H1 (cell line): ENCODE measurements around the gene ZNF614. TPM values are rescaled to one million over a fixed set of nuclear protein-coding genes. Genes with fewer than 3 reads are reported as not detected.

Source experiments
- CTCF ChIA-PET: fragments of 300-600 bp; sonication (Branson Sonifier 250); formaldehyde crosslinking; loops from one replicate; lab custom pipeline; 2021; ENCODE audit not compliant: partially characterized antibody; lab: Charles Lee
- POLR2A ChIA-PET: fragments of 300-600 bp; sonication (Branson Sonifier 250); formaldehyde crosslinking; loops from one replicate; lab custom pipeline; 2021; ENCODE audit warnings: inconsistent platforms; ENCODE audit not compliant: partially characterized antibody; lab: Charles Lee
- DNase-seq, 2 experiments: peaks; one replicate each; pipeline versions ENCODE4 v3.0.0 to v3.0.0-alpha.2; 2010 to 2022; ENCODE audit warnings: low spot score in 2 of 2, low read depth in 1 of 2, mixed read lengths in 1 of 2
- FAIRE-seq: peaks from 2 replicates; lab custom pipeline; 2011; peaks lifted over from hg19 to GRCh38; lab: Jason Lieb, UNC
- H2AFZ ChIP-seq: 2 replicates; pipeline ENCODE4 v1.8.1; 2012; ENCODE audit warnings: low read length, inconsistent platforms
- H2AK5ac ChIP-seq: 2 replicates; pipeline ENCODE4 v1.6.1; 2013; ENCODE audit warnings: low read depth, low read length
- H2BK120ac ChIP-seq: replicated peaks from 2 replicates; pipeline ENCODE3; 2013; ENCODE audit warnings: low read depth, low read length, inconsistent platforms
- H2BK12ac ChIP-seq: 2 replicates; pipeline ENCODE4 v1.6.1; 2013; ENCODE audit warnings: low read depth, low read length
- H2BK15ac ChIP-seq: 2 replicates; pipeline ENCODE4 v1.6.1; 2013; ENCODE audit warnings: low read length
- H2BK20ac ChIP-seq: 2 replicates; pipeline ENCODE4 v1.6.1; 2013; ENCODE audit warnings: low read length
- H2BK5ac ChIP-seq: 2 replicates; pipeline ENCODE4 v1.6.1; 2013; ENCODE audit warnings: low read depth, low read length
- H3K14ac ChIP-seq: 2 replicates; pipeline ENCODE4 v1.6.1; 2013; ENCODE audit warnings: inconsistent platforms; ENCODE audit not compliant: insufficient read length
- H3K18ac ChIP-seq: 2 replicates; pipeline ENCODE4 v1.6.1; 2013; ENCODE audit warnings: low read length; ENCODE audit errors: extremely low read depth
- H3K23ac ChIP-seq: 2 replicates; pipeline ENCODE4 v1.6.1; 2013; ENCODE audit warnings: inconsistent platforms; ENCODE audit not compliant: insufficient read length
- H3K23me2 ChIP-seq: 2 replicates; pipeline ENCODE4 v1.6.1; 2013; ENCODE audit warnings: low read depth, low read length
- H3K27ac ChIP-seq: 2 replicates; pipeline ENCODE4 v1.6.1; 2011; ENCODE audit warnings: low read depth, low read length, inconsistent platforms
- H3K27me3 ChIP-seq, 4 experiments: replicated peaks in 1 of 4; 1 replicate in 1 of 4; 2 replicates in 3 of 4; pipeline versions ENCODE4 v1.6.1 to v1.8.1; 2011 to 2013; ENCODE audit warnings: low read length in 3 of 4, mild to moderate bottlenecking in 3 of 4, inconsistent platforms in 2 of 4, mixed read lengths in 2 of 4, moderate library complexity in 1 of 4; ENCODE audit not compliant: control insufficient read depth in 3 of 4, insufficient read depth in 3 of 4; ENCODE audit errors: extremely low read depth in 1 of 4
- H3K36me3 ChIP-seq, 4 experiments: 2 replicates each; pipeline versions ENCODE4 v1.6.1 to v1.8.1; 2011 to 2013; ENCODE audit warnings: mild to moderate bottlenecking in 4 of 4, low read length in 3 of 4, moderate library complexity in 2 of 4, control low read depth in 1 of 4, inconsistent platforms in 1 of 4; ENCODE audit not compliant: insufficient read depth in 4 of 4, control insufficient read depth in 2 of 4
- H3K4ac ChIP-seq: replicated peaks from 2 replicates; pipeline ENCODE3; 2013; ENCODE audit warnings: low read length, low read depth, mixed read lengths, inconsistent platforms; ENCODE audit not compliant: insufficient read length
- H3K4me1 ChIP-seq, 4 experiments: replicated peaks in 1 of 4; 1 replicate in 1 of 4; 2 replicates in 3 of 4; pipeline versions ENCODE4 v1.6.1 to v1.8.1; 2011 to 2013; ENCODE audit warnings: low read length in 3 of 4, inconsistent platforms in 2 of 4, mixed read lengths in 1 of 4; ENCODE audit not compliant: insufficient read depth in 4 of 4, control insufficient read depth in 3 of 4
- H3K4me2 ChIP-seq, 2 experiments: 2 replicates each; pipeline versions ENCODE4 v1.6.1 to v1.8.1; 2011 to 2013; ENCODE audit warnings: low read depth in 2 of 2, low read length in 2 of 2, control low read depth in 1 of 2, inconsistent platforms in 1 of 2, mild to moderate bottlenecking in 1 of 2; ENCODE audit not compliant: insufficient read depth in 1 of 2
- H3K4me3 ChIP-seq, 4 experiments: fragments of 200-600, 300-600 bp in 1 of 4; sonication (generic), shearing (Covaris generic), sonication (Bioruptor Twin) in 1 of 4; 2 replicates each; pipeline versions ENCODE4 v1.5.1 to v1.8.1; 2011 to 2016; ENCODE audit warnings: low read length in 4 of 4, low read depth in 3 of 4, control low read depth in 2 of 4, inconsistent platforms in 2 of 4, mild to moderate bottlenecking in 2 of 4, mixed read lengths in 1 of 4, moderate library complexity in 1 of 4; ENCODE audit not compliant: insufficient read depth in 2 of 4; ENCODE audit errors: extremely low read depth in 1 of 4
- H3K56ac ChIP-seq: replicated peaks from 2 replicates; pipeline ENCODE3; 2013; ENCODE audit warnings: low read depth, mild to moderate bottlenecking, mixed read lengths, low read length, inconsistent platforms; ENCODE audit not compliant: insufficient read length
- H3K79me1 ChIP-seq: 2 replicates; pipeline ENCODE4 v1.6.1; 2013; ENCODE audit warnings: low read depth, low read length, control low read depth
- H3K79me2 ChIP-seq, 2 experiments: 2 replicates each; pipeline versions ENCODE4 v1.6.1 to v1.8.1; 2012 to 2013; ENCODE audit warnings: low read length in 2 of 2, mild to moderate bottlenecking in 2 of 2, inconsistent platforms in 1 of 2; ENCODE audit not compliant: insufficient read depth in 2 of 2, control insufficient read depth in 1 of 2
- H3K9ac ChIP-seq, 4 experiments: replicated peaks in 1 of 4; 1 replicate in 1 of 4; 2 replicates in 3 of 4; pipeline versions ENCODE4 v1.6.1 to v1.8.1; 2011 to 2013; ENCODE audit warnings: low read depth in 3 of 4, low read length in 3 of 4, control low read depth in 2 of 4, mild to moderate bottlenecking in 2 of 4, moderate library complexity in 2 of 4, inconsistent platforms in 1 of 4; ENCODE audit errors: extremely low read depth in 1 of 4
- H3K9me3 ChIP-seq, 2 experiments: 2 replicates each; pipeline versions ENCODE4 v1.6.1 to v1.8.1; 2012 to 2013; ENCODE audit warnings: mild to moderate bottlenecking in 2 of 2, moderate library complexity in 2 of 2, control low read depth in 1 of 2, inconsistent platforms in 1 of 2, low read depth in 1 of 2, low read length in 1 of 2, mixed read lengths in 1 of 2; ENCODE audit not compliant: insufficient read depth in 2 of 2
- H4K20me1 ChIP-seq, 2 experiments: replicated peaks in 1 of 2; 2 replicates each; pipeline versions ENCODE3 to v1.8.1; 2011 to 2013; ENCODE audit warnings: inconsistent platforms in 2 of 2, low read length in 2 of 2, mild to moderate bottlenecking in 1 of 2; ENCODE audit not compliant: insufficient read depth in 2 of 2, control insufficient read depth in 1 of 2
- H4K5ac ChIP-seq: 2 replicates; pipeline ENCODE4 v1.6.1; 2013; ENCODE audit warnings: low read length, low read depth, mixed read lengths, inconsistent platforms; ENCODE audit not compliant: insufficient read length
- H4K8ac ChIP-seq: 2 replicates; pipeline ENCODE4 v1.8.0; 2013; ENCODE audit warnings: mild to moderate bottlenecking, moderate library complexity, low read length, inconsistent platforms; ENCODE audit not compliant: insufficient read depth; ENCODE audit errors: extremely low read depth
- H4K91ac ChIP-seq: replicated peaks from 2 replicates; pipeline ENCODE3; 2013; ENCODE audit warnings: low read length, mixed read lengths, inconsistent platforms; ENCODE audit not compliant: insufficient read length
- CEBPB ChIP-seq: IDR thresholded peaks from 2 replicates; pipeline ENCODE4 v1.6.1; 2012; ENCODE audit warnings: low read depth, low read length
- CHD1 ChIP-seq: IDR thresholded peaks from 2 replicates; pipeline ENCODE4 v1.6.1; 2012; ENCODE audit warnings: low read depth, low read length, improper control_type of control experiment
- EGR1 ChIP-seq: IDR thresholded peaks from 2 replicates; pipeline ENCODE4 v1.6.1; 2011; ENCODE audit warnings: low read depth, low read length, borderline replicate concordance
- JUN ChIP-seq: IDR thresholded peaks from 2 replicates; pipeline ENCODE4 v1.6.1; 2011; ENCODE audit warnings: low read depth, mild to moderate bottlenecking, improper control_type of control experiment, low read length
- JUND ChIP-seq: IDR thresholded peaks from 2 replicates; pipeline ENCODE4 v1.6.1; 2011; ENCODE audit warnings: mild to moderate bottlenecking, improper control_type of control experiment, low read length
- MAFK ChIP-seq: IDR thresholded peaks from 2 replicates; pipeline ENCODE4 v1.6.1; 2012; ENCODE audit warnings: low read depth, mild to moderate bottlenecking, improper control_type of control experiment, low read length
- MAX ChIP-seq: IDR thresholded peaks from 2 replicates; pipeline ENCODE4 v1.6.1; 2012; ENCODE audit warnings: inconsistent platforms
- NANOG ChIP-seq: IDR thresholded peaks from 2 replicates; pipeline ENCODE4 v1.6.1; 2011; ENCODE audit warnings: low read length, low read depth, mild to moderate bottlenecking, inconsistent platforms; ENCODE audit not compliant: insufficient read depth, poor library complexity, severe bottlenecking
- POU5F1 ChIP-seq: IDR thresholded peaks from 2 replicates; pipeline ENCODE4 v1.6.1; 2011; ENCODE audit warnings: low read depth, mild to moderate bottlenecking, low read length, moderate library complexity
- RNF2 ChIP-seq: fragments of 200-900, 300-1000 bp; sonication (generic); IDR thresholded peaks from 2 replicates; pipeline ENCODE4 v1.7.1; 2016; ENCODE audit warnings: borderline replicate concordance, low read depth, mild to moderate bottlenecking, antibody characterized with exemption, low read length; ENCODE audit not compliant: poor library complexity, severe bottlenecking; ENCODE audit errors: missing control alignments
- SIRT6 ChIP-seq: IDR thresholded peaks from one replicate; pipeline ENCODE4 v1.7.1; 2012; ENCODE audit warnings: low read length, inconsistent platforms
- SP2 ChIP-seq: IDR thresholded peaks from 2 replicates; pipeline ENCODE4 v1.6.1; 2012; ENCODE audit warnings: mild to moderate bottlenecking, low read length, inconsistent platforms
- WGBS, 2 experiments: shearing (Covaris generic) in 1 of 2; methylation state at CpG; one replicate each; pipeline versions ENCODE4 v1.1.6 to v1.1.7; 2013 to 2015; ENCODE audit warnings: low lambda C conversion rate in 2 of 2, mixed read lengths in 2 of 2, inconsistent platforms in 1 of 2, low coverage in 1 of 2, missing lambda C conversion rate in 1 of 2; ENCODE audit not compliant: insufficient replicate concordance in 2 of 2, insufficient coverage in 1 of 2, insufficient read length in 1 of 2; ENCODE audit errors: extremely low coverage in 1 of 2, missing lambda C conversion rate in 1 of 2; 5-methylcytosine and 5-hydroxymethylcytosine counted together
- polyA plus RNA-seq, 7 experiments: library from polyadenylated mRNA; depleted of rRNA in 3 of 7; stranded (reverse) in 5 of 7; unstranded in 2 of 7; fragments of >200 nt in 5 of 7; fragments of 200-250 nt in 2 of 7; gene quantifications; 1 replicate in 5 of 7; 2 replicates in 1 of 7; 4 replicates in 1 of 7; pipeline versions ENCODE4 v1.2.1 to v1.2.3, GENCODE V29; 2011 to 2013; ENCODE audit warnings: missing spikeins in 2 of 7, mixed read lengths in 2 of 7
- total RNA-seq: library from RNA; stranded (reverse); fragmentation: NEBNext Ultra II Directional; extraction: Animal tissue kit (Norgen Biotek cat#: 25700); gene quantifications from 2 replicates; pipeline ENCODE4 v1.2.1, GENCODE V29; 2021
- TF ChIP-seq, protein P1 (sequence below): IDR thresholded peaks from 2 replicates; pipeline ENCODE4 v1.6.1; 2011; ENCODE audit warnings: low read length, improper control_type of control experiment

The ZNF614 gene
- total and polyA plus RNA-seq, 2 of the 8 experiments (the other 6 are each of a cell fraction or from before 2014, with no cell fraction given), result 4.7 to 18.7 TPM

DNA sequence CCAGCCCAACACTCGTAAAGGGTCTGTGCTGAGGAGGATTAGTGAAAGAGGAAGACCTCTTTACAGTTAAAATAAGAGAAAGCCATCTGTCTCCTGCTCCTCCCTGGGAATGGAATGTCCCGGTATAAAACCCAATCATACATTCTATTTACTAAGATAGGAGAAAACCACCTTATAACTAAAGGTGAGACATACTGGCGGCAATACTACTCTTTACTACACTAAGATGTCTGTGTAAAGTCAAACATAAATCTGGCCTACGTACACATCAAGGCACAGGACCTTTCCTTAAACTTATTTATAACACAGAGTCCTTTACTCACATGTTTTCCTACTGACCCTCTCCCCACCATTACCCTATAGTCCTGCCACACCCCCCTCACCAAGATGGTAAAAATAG, 44.8 kb downstream of the ZNF614 start:
- no peak overlapping the region for H3K4ac ChIP-seq
- no peak overlapping the region for H2BK12ac ChIP-seq
- no peak overlapping the region for H3K27ac ChIP-seq
- H4K20me1 ChIP-seq, result no peaks in the 10 kb centered on the region
- no peak overlapping the region for H3K14ac ChIP-seq
- FAIRE-seq (no peak), DNase-seq (no peak)
- no peak overlapping the region for H4K8ac ChIP-seq
- H3K56ac ChIP-seq, result no peak overlapping the region
- no peaks in the 10 kb centered on the region for H3K27me3 ChIP-seq
- H3K4me1 ChIP-seq, result peaks cover 0 to 3% (median 0%) of the 10 kb centered on the region in 4 experiments; a peak in 1 of 7 replicates
- CTCF ChIA-PET, result no interaction called here
- H3K23ac ChIP-seq, result no peak overlapping the region
- H2AK5ac ChIP-seq, result no peak overlapping the region
- no peak overlapping the region for H2BK20ac ChIP-seq
- no peaks in the 10 kb centered on the region for H3K23me2 ChIP-seq
- H3K18ac ChIP-seq, result no peak overlapping the region
- H2BK120ac ChIP-seq, result no peak overlapping the region
- H3K36me3 ChIP-seq, result peaks cover 0 to 11% (median 0%) of the 10 kb centered on the region in 4 experiments; a peak in 3 of 8 replicates
- H3K79me2 ChIP-seq, result peaks cover 4 to 72% of the 10 kb centered on the region in 2 experiments; a peak in 3 of 4 replicates
- POLR2A ChIA-PET, result no interaction called here
- H3K9me3 ChIP-seq, result peaks cover 14 to 27% of the 10 kb centered on the region in 2 experiments
- H3K79me1 ChIP-seq, result peaks cover 2% of the 10 kb centered on the region; the same call in 1 of the 2 replicates
- H4K5ac ChIP-seq, result no peak overlapping the region
- H2BK15ac ChIP-seq, result no peak overlapping the region
- no peak overlapping the region for H3K4me3 ChIP-seq
- H4K91ac ChIP-seq, result no peak overlapping the region
- H2BK5ac ChIP-seq, result no peak overlapping the region
- no peak overlapping the region for H3K4me2 ChIP-seq
- WGBS, 2 experiments, result 92% methylated on average over 4 of the region's 4 CpGs; no CpG with 5 or more reads in 1 of the 2 experiments
- H2AFZ ChIP-seq, result no peak overlapping the region
- H3K9ac ChIP-seq, result no peak overlapping the region
- TF ChIP-seq EGR1, result no peak
- no peak for TF ChIP-seq SP2
- TF ChIP-seq MAX, result no peak
- TF ChIP-seq JUN, result no peak
- no peak for TF ChIP-seq SIRT6
- TF ChIP-seq POU5F1, result no peak
- no peak for TF ChIP-seq JUND
- TF ChIP-seq, protein P1, sequence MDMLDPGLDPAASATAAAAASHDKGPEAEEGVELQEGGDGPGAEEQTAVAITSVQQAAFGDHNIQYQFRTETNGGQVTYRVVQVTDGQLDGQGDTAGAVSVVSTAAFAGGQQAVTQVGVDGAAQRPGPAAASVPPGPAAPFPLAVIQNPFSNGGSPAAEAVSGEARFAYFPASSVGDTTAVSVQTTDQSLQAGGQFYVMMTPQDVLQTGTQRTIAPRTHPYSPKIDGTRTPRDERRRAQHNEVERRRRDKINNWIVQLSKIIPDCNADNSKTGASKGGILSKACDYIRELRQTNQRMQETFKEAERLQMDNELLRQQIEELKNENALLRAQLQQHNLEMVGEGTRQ, result no peak
- TF ChIP-seq RNF2, result no peak
- no peak for TF ChIP-seq CHD1
- no peak for TF ChIP-seq NANOG
- TF ChIP-seq CEBPB, result no peak
- no peak for TF ChIP-seq MAFK
